GM21717 (cell line): ENCODE results near the gene DHPS.

Experiments used
- ATAC-seq: cut with Tn5 transposase; IDR thresholded peaks from one replicate; pipeline ENCODE4 v1.9.1; 2021; ENCODE audit warnings: mild to moderate bottlenecking, moderate library complexity; ENCODE audit not compliant: unreplicated experiment

The DHPS gene

DNA sequence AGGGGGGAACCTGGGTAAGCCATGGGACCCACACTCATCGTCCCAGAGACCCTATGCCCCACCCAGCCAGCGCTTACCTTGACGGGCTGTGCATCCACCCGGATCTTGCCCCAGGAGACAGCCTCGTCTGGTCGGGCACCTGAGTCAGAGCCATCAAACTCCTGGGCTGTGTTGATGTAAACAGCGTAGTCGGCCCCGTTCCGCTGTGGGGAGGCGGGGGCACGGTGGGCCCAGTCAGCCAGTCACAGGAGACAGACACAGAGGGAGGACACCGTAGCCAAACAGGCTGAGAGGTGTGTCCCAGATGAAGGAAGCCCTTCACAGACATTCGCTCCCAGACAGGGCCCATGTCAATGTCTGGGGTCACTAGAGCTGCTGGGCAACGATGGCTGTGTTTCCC is 5.7 kb downstream of the DHPS start:
- ATAC-seq: no peak

DNA sequence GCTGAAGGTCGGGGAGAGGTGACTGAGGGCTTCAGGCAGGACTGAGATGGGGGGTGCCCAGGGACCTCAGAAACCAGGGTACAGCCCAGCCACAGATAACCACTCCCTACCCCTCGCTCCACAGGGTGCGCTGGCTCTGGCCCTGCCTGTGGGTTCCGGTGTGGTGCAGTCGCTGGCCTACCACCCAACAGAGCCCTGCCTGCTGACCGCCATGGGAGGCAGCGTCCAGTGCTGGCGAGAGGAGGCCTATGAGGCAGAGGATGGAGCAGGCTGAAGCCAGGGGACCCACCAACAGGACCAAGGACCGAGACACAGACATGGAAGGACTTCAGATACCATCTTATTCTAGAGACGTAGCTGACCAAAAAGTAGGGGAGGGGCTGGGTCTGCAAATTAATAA is 6.3 kb downstream of the DHPS start:
- ATAC-seq: no peak

DNA sequence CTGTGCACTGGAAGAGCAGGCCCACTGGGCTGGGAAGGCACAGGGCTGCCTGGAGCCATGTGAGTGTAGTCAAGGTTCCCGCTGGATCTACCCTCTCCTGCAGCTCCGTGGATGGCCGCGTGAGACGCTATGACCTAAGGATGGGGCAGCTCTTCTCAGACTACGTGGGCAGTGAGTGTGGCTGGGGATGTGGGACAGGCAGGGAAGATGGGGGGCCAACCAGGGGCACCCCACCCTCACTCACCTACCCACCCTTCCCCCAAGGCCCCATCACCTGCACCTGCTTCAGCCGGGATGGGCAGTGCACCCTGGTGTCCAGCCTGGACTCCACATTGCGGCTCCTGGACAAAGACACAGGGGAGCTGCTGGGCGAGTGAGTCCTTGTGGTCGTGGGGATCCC is 8.9 kb downstream of the DHPS start:
- ATAC-seq: no peak

DNA sequence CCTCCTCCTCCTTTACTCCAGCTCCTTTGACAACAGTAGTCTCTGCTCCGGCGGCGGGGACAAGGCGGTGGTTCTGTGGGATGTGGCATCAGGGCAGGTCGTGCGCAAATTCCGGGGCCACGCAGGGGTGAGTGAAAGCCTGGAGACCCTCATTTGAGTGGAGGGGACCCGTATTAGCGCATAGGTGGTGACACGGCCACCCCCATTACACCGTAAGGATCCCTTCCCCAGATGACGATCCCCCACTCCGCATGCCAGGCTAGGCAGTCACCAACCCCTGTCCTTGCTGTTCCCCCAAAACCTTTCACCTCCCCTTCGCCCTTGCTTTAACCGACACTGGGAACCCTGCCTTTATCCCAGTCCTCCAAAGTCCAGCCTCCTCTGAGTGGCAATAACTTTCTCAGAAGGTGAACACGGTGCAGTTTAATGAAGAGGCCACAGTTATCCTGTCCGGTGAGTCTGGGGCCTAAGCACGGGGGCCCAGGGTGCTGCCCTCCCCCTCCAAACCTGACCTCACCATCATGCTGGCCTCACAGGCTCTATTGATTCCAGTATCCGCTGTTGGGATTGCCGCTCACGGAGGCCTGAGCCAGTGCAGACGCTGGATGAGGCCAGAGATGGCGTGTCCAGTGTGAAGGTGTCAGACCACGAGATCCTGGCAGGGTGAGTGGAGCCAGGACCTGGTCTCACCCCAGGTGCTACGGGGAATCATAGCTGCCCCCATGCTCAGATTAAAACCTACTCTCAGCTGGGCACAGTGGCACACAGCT is 11.3 kb downstream of the DHPS start:
- no peak for ATAC-seq

DNA sequence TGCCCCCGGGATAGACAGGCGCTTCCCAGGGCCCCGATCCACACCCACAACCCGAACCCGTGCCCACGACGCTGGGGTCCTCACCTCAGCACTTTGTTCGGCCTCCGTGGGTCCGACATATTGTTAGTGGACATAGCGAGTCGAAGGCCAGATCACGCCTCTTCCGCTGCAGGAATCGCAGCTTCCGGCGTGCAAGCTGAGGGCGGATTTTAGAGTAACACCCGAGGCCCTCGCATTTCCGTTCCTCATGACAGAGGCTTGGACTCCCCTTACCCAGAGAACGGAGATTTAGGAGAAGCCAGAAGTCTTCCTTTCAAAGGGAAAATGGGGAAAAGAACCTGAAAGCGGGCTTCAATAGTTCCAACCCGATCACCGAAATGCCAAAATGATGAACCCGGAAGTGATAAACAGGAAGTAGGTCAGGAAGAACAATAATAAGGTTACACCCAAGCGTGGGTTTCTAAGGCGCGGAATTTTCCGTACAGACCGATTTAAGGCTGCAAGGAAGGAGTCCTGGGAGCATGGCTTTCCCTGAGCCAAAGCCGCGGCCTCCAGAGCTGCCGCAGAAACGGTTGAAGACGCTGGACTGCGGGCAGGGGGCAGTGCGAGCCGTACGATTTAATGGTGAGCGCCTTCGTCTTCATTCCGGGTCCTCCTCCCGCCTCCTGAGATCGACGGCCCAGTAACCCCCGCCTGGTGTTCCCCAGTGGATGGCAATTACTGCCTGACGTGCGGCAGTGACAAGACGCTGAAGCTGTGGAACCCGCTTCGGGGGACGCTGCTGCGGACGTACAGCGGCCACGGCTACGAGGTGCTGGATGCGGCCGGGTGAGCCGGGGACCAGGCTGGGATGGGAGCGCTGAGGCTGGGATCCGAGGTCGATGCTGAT is 12.2 kb downstream of the DHPS start:
- no peak for ATAC-seq

DNA sequence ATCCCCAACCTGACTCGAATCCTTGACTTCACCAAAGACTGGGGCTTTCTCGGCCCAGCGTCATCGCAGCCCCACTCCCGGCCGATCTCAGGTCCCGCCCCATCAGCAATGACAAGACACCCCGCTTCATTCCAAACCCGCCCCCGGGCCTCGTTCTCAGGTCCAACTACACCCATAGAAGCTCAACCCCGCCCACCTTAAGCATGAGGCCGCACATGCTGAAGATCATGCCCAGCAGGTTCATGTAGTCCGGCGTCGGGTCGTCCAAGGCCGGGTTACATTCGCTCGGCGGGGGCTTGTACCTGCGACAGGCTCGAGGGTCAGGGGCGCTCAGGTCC is 12.8 kb downstream of the DHPS start:
- no peak for ATAC-seq

DNA sequence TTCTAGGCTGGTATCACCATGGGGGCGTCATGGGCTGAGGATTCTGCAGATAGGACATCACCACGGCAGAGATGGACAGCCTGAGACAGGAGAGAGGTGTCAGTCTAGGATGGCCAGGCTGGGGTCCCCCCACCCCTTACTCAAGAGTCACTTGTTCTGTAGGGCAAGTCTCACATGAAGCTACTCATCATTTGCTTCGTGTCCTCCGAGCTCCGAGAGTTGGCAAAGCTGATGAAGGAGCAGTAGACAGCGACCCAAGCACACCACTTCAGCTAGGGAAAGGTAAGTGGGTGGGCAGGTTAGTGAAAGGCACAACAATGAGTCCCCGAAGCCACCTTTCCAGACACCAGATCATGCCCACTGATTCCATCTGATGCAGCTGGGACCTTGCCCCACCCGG is 13.3 kb downstream of the DHPS start:
- no peak for ATAC-seq

DNA sequence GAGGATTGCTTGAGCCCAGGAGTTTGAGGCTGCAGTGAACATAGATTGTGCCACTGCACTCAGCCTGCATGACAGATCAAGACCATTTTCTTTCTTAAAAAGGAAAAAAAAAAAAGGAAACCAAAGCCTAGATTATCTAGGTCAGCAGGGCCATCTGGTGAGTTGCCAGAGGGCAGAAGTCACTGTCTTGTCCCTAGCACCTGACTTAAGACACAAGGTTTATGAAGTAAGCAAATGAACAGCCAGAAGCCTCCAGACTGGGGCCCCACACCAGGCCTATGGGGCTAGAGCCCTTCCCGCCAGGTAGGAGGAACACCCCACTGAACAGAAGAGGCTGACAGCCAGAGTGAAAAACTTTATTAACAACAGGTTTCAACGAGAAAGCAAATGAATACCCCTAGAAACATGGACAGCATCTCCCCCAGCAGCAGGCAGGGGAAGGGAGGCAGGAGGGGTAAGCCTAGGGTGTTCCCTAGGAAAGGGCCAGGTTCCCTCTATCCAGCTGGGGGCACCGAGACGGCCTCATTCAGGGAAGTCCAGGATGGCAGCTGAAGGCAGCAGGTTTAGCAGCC is 13.9 kb downstream of the DHPS start:
- ATAC-seq: no peak

DNA sequence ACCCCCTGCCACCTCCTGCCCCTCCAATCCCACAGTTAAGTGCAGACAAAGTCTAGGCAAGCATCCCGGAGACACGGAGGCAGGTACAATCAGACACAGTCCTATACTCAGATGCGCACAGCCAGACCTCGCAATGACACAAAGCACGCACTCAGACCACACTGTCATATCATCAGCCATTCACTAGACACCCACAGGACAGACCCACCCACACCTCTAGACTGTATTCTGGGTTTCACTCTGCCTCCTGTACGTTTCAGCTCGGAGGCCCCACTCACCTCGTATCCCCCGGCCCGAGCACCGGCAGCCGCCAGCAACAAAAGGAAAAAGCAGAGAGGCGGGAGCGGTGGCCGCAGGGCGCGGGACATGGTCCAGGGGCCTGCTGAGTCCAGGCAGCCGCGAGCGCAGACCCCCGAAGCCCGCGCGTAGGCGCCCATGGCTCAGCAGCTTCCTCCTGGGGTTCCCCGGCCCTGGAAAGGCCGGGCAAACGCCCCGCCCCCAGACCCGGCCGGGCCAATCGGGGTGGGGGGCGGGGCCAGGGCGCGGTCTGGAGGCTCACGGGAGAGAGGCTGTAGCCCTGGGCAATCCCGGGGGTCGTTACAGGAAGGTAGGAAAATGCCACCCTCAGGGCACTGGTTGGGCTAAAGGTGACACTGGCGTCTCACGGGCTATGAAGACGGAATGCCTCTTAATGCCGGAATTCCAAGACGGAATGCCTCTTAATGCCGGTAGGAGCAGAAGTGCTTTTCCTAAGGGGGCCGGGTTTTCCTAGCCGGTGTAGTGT is 15.2 kb downstream of the DHPS start, which contains the start of the genes MAN2B1 and WDR83:
MAN2B1 (minus strand) TSS at position 478 of the 784 bp plus-strand sequence; CDS start at position 437, 41 bp downstream.
WDR83 (plus strand) TSS at position 543 of the 784 bp plus-strand sequence. CDS start 2,984 bp downstream, outside the sequence.
- ATAC-seq: peak; percentile 35

DNA sequence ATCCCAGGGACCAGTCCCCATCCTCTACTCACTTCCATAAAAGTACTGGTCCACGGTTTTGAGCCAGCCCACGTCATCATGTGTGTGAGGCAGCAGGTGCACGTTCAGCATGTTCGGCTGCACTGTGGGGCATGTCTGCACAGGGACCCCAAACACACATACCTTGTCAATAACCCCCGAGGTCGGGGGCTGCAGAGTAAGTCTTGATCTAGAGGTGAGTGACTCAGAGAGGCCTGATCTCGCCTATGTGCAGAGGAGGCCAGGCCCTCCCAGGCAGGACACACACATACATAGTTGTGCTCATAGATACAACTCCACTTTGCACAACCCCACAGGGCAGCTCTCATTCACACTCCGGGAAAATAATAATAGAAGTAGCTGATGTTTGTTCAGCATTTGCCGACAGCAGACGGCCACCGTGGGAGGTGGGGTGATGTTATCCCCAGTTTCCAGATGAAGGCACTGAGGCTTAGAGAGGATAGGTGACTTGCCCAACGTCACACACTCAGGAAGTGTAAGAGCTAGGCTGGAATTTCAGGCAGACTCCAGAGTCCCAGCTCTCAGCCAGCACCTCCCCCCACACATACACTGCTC is 15.9 kb downstream of the DHPS start:
- ATAC-seq: no peak

DNA sequence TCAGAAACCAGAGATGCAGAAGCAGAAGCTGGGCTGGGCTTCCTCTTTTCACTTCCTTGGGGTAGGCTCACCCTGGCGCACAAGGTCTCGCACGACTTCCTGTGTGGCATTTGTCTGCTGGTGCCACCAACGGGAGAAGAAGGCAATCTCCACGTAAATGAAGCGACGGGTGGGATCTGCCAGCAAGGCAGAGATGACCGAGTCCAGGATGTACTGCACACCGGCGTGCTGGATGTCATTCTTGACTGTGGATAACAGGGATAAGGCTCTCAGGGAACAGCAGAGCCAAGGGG is 16.5 kb downstream of the DHPS start:
- no peak for ATAC-seq

DNA sequence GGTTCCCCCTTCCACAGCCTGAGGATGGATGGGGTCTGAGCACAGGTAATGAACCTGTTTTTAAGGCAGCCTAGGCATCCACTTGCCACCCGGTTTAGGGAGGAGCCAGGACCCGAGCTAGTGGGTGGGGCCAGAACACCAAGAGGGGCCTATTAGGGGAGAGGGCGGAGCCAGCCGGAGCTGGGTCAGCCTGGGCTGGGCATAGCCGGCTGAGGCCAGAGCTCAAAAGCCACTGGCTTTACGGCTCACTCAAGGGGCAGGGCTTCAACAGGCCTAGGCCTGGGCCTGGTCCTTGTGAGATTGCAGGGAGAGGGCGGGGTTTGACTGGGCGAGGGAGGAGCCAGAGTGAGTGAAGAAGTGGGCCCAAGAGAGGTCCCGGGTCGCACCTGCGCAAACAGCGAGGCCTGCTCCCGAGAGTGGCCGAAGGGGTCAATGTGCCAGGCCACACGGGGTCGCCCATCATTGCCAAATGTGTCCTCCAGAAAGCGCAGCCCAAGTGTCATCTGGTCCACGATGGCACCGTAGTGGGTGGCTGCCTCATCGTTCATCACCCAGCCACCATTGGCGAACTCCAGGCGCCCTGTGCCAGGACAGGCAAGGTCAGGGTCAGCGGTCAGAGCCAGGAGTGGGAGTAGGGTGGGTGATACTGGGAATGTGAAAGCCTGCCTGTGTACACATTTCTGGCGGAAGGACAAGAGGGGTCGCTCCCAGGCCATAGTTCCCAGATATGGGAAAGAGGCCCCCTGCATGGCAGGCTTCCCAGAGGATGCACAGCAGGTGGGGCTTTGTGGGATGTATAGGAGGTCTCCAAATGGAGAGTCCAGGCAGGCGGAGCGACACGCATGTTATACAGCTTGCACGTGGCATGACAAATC is 17.0 kb downstream of the DHPS start:
- no peak for ATAC-seq

DNA sequence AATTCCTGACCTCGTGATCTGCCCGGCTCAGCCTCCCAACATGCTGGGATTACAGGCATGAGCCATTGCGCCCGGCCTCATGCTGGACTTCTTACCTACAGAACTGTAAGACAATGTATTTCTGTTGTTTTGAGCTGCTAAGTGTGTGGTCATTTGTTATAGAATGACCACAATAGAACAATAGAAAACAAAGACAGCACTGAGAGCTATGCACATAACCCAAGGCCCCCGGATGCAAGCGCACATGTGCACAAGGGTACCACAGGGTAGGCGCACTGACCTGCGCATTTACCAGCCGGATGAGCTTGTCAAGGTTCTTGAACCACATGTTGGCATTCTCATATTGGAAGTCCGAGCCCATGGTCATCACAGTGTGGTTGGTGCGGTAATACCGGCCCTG is 20.7 kb downstream of the DHPS start:
- no peak for ATAC-seq

DNA sequence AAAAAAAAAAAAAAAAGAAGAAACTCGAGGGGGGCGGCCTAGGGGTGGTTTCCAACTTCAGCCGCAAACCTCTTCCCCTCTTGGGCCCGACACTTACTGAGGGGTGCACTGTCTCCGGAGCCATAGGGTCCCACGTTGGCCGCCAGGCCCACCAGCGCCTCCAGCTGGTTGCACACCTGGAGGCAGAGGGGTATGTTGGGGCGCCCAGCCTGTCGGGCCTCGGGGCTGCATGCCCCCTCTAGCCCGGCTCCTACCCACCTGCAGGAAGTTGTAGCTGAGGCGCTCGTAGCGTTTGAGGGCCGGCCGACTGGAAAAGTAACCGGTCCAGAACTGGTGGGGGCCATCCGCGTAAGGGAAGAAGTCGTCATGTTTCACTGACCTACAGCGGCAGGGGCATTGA is 23.7 kb downstream of the DHPS start:
- no peak for ATAC-seq

DNA sequence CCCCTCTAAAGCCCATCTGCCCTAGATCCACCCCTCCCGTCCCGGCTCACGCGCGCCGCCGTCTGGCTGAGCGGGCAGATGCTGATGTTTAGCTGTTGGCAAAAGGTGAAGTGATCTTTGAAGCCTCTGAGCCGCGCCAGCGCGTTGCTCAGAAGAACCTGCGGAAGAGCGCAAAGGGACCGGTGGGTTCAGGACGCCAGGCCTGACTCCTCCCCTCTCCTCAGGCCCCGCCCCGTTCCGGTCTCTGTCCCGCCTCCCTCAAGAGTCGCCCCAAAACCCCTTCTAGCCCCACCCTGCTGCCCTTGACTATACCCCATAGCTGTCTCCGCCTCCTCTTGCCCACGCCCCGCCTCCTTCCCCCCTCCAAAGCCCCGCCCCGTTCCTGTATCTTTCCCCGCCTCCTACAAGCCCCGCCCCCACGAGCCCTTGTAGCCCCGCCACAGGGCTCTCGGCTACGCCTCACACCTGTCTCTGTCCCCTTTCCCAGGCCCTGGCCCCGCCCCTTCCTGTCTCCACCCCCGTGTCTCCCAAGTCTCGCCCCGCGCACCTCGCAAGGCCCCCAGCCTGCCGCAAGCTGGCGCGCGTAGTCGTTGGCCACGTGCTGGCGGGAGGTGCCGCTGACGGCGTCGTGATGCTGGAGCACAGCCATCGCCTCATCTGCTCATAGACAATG is 24.6 kb downstream of the DHPS start:
- no peak for ATAC-seq

DNA sequence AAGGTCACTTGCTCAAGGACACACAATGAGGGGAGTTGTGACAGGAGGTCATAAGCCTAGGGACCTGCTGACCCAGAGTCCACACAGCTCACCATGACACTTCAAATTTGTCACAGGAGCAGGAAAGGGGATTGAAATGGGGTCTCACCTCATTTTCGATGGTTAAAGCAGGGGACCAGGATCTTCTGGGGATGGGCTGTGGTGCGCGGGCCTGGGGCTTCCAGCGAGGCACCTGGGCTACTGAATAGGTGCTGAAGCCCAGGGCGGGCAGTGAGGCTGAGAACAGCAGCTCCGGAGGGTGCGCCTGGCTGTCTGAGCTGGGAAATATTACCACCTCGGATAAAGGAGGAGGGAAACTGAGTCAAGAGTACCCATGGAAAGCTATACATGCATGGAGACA is 26.1 kb downstream of the DHPS start:
- ATAC-seq: no peak

DNA sequence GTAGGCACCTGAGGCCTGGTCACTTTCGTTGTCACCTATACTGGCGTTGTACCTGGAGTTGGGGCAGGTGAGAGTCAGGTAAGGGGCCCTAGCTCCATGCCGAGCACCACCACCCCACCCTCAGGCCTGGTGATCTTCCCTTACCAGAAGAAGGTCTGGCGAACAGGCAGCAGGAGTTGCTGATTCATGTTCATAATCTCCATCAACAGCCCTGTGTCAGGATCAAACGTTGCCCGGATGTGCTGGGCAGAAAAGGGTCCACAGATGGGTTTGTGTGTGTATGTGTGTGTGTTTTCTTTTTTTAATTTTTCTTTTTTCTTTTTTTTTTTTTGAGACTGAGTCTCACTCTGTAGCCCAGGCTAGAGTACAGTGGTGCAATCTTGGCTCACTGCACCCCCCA is 29.5 kb downstream of the DHPS start:
- ATAC-seq: no peak

DNA sequence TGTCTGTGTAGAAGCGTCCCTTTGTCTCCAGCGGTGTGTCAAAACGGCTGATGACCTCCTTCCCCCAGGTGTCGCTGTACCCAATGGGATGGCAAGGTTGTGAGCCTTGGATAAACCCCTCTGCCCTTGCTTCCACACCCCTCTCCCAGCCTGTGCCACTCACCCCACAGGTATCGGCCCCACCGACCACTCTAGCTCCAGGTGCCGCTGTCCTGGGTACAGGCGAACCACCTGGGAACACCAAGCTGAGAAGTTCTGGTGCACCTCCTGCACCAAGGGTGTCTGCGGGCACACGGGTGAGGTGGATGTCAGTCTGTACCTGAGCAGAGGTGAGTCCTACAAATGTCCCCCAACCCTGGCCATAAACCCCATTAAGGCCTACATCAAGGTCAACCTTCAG is 31.7 kb downstream of the DHPS start:
- ATAC-seq: no peak

DNA sequence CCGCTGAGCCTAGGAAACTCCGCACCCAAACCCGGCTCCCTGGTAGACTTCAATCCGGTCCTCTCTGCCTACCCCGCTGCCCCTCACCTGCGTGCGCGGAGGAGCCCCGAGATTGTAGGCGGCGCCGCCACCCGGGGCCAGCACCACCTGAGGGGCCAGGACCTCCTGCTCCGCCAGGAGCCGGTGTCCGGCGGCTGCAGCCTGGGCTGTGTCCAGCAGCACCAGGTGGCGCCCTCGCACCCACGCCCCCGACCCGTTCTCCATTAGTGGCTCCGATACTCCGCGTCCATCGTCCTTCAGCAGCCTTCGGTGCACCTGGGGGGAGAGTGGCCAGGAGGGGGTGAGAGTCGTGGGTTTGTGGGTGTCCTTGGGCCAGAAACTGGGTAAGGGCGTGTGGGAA is 33.6 kb downstream of the DHPS start:
- ATAC-seq: no peak
